Nephron progenitor cell (in vitro differentiated cells): Measurements from ENCODE around the gene GAS2L2.
A peak's percentile ranks its signal among the peaks of the same experiment; 100 is the strongest.

ENCODE experiments used
- DNase-seq: peaks from one replicate; pipeline ENCODE4 v3.0.0; 2021
- H3K27ac Mint-ChIP-seq: 2 replicates; pipeline ENCODE4 v1.8.0; 2021; ENCODE audit warnings: mild to moderate bottlenecking, moderate library complexity, mixed read lengths
- H3K27me3 Mint-ChIP-seq: 2 replicates; pipeline ENCODE4 v1.8.0; 2021; ENCODE audit warnings: mild to moderate bottlenecking, low read depth, mixed read lengths; ENCODE audit not compliant: poor library complexity
- H3K36me3 Mint-ChIP-seq: 2 replicates; pipeline ENCODE4 v1.8.0; 2021; ENCODE audit warnings: low read depth, mixed read lengths
- H3K4me1 Mint-ChIP-seq: 2 replicates; pipeline ENCODE4 v1.8.0; 2021; ENCODE audit warnings: mixed read lengths
- H3K4me3 Mint-ChIP-seq: 2 replicates; pipeline ENCODE4 v1.8.0; 2021; ENCODE audit warnings: mild to moderate bottlenecking, moderate library complexity, mixed read lengths
- H3K9me3 Mint-ChIP-seq: 2 replicates; pipeline ENCODE4 v1.8.0; 2021; ENCODE audit warnings: mild to moderate bottlenecking, moderate library complexity, mixed read lengths
- CTCF ChIP-seq: fragments of 200-600 bp; sonication (generic); IDR thresholded peaks from 2 replicates; pipeline ENCODE4 v1.5.0; 2021; ENCODE audit warnings: antibody characterized with exemption

Gene GAS2L2

GRCh38 chr17:35790841-35791240 lies 37.8 kb upstream of the GAS2L2 start:
- no peak for TF ChIP-seq CTCF
- no peak for DNase-seq
- Mint-ChIP-seq H3K27ac (no peak overlapping the region), H3K36me3 (no peaks in the 10 kb centered on the region), H3K4me1 (peaks cover 25% of the 10 kb centered on the region), H3K4me3 (no peak overlapping the region), H3K27me3 (peaks cover 87% of the 10 kb centered on the region), H3K9me3 (no peaks in the 10 kb centered on the region)

- no peak for TF ChIP-seq CTCF
- Mint-ChIP-seq H3K27ac (no peak overlapping the region), H3K27me3 (peaks cover 74% of the 10 kb centered on the region), H3K4me1 (peaks cover 25% of the 10 kb centered on the region), H3K36me3 (no peaks in the 10 kb centered on the region), H3K4me3 (no peak overlapping the region), H3K9me3 (no peaks in the 10 kb centered on the region)
- DNase-seq: no peak
Measured at GRCh38 chr17:35788477-35789368, 35.7 kb upstream of the GAS2L2 start.

GRCh38 chr17:35786941-35787432 lies 33.9 kb upstream of the GAS2L2 start:
- Mint-ChIP-seq H3K27me3 (peaks cover 70% of the 10 kb centered on the region), H3K9me3 (no peaks in the 10 kb centered on the region), H3K4me1 (peaks cover 25% of the 10 kb centered on the region), H3K4me3 (no peak overlapping the region), H3K36me3 (no peaks in the 10 kb centered on the region), H3K27ac (peak overlapping the region; percentile 33)
- no peak for DNase-seq
- TF ChIP-seq CTCF: no peak

- DNase-seq: no peak
- peaks cover 30% of the 10 kb centered on the region for H3K4me1 Mint-ChIP-seq
- no peak overlapping the region for H3K4me3 Mint-ChIP-seq
Measured at GRCh38 chr17:35784895-35785294, 31.9 kb upstream of the GAS2L2 start.

GRCh38 chr17:35780950-35781349 lies 27.9 kb upstream of the GAS2L2 start:
- no peak for TF ChIP-seq CTCF
- no peak overlapping the region for H3K27ac Mint-ChIP-seq
- peaks cover 5% of the 10 kb centered on the region for H3K4me1 Mint-ChIP-seq
- H3K9me3 Mint-ChIP-seq: no peaks in the 10 kb centered on the region
- H3K36me3 Mint-ChIP-seq: no peaks in the 10 kb centered on the region
- H3K27me3 Mint-ChIP-seq: peaks cover 53% of the 10 kb centered on the region
- H3K4me3 Mint-ChIP-seq: no peak overlapping the region
- DNase-seq: no peak

More at GRCh38 chr17:35784895-35785294, 31.9 kb upstream of the GAS2L2 start:
- TF ChIP-seq CTCF: no peak
- no peaks in the 10 kb centered on the region for H3K36me3 Mint-ChIP-seq
- H3K9me3 Mint-ChIP-seq: no peaks in the 10 kb centered on the region
- H3K27me3 Mint-ChIP-seq: peaks cover 63% of the 10 kb centered on the region
- H3K27ac Mint-ChIP-seq: no peak overlapping the region
